A549 (cell line): ENCODE data around the gene SLC22A31. TPM values are rescaled to one million over a fixed set of nuclear protein-coding genes. Genes with fewer than 3 reads are reported as not detected.

Experiments used
- ATAC-seq, 2 experiments: fragments of 200-7000 bp in 1 of 2; fragments of >200 bp in 1 of 2; cut with Nextera tagmentation in 1 of 2; cut with Tn5 transposase in 1 of 2; 3 replicates each; pipeline versions ENCODE4 v1.8.0 to v1.9.1; 2018 to 2020; ENCODE audit warnings: mild to moderate bottlenecking in 1 of 2, moderate library complexity in 1 of 2
- CTCF ChIA-PET: fragments of 300-600 bp; sonication (Branson Sonifier 250); formaldehyde crosslinking; extraction: SDS; loops from one replicate; lab custom pipeline; 2021; ENCODE audit warnings: antibody characterized with exemption, inconsistent platforms; lab: Yijun Ruan, JAX
- POLR2A ChIA-PET: fragments of 350-600 bp; formaldehyde crosslinking; extraction: SDS; loops from one replicate; lab custom pipeline; 2021; ENCODE audit warnings: antibody characterized with exemption, inconsistent platforms; lab: Yijun Ruan, JAX
- DNase-seq, 2 experiments: peaks; one replicate each; pipeline versions ENCODE4 v3.0.0 to v3.0.0-alpha.2; 2011 to 2016; ENCODE audit warnings: low read depth in 1 of 2, low spot score in 1 of 2
- FAIRE-seq: peaks from 2 replicates; lab custom pipeline; 2011; peaks lifted over from hg19 to GRCh38; lab: Jason Lieb, UNC
- H3K27ac ChIP-seq, 2 experiments: fragments of >200 bp; sonication (Bioruptor Twin); formaldehyde crosslinking; 3 replicates each; pipeline ENCODE4 v1.5.1; 2016 to 2017
- H3K4me1 ChIP-seq: fragments of >200 bp; sonication (Bioruptor Twin); formaldehyde crosslinking; 3 replicates; pipeline ENCODE4 v1.6.1; 2016
- H3K4me2 ChIP-seq: fragments of >200 bp; sonication (Bioruptor Twin); formaldehyde crosslinking; 3 replicates; pipeline ENCODE4 v1.6.1; 2016
- H3K4me3 ChIP-seq: fragments of >200 bp; sonication (Bioruptor Twin); formaldehyde crosslinking; 3 replicates; pipeline ENCODE4 v1.5.1; 2016
- H3K9me3 ChIP-seq: fragments of >200 bp; sonication (Bioruptor Twin); formaldehyde crosslinking; 3 replicates; pipeline ENCODE4 v1.6.1; 2016
- ATOH8 ChIP-seq: fragments of 250-450 bp; sonication (Bioruptor Pico); IDR thresholded peaks from 2 replicates; pipeline ENCODE4 v1.5.0; 2020; ENCODE audit warnings: low read depth, mild to moderate bottlenecking, moderate library complexity
- BCL3 ChIP-seq: fragments of >200 bp; sonication (Bioruptor Twin); formaldehyde crosslinking; IDR thresholded peaks from 3 replicates; pipeline ENCODE4 v1.6.1; 2016
- BHLHE40 ChIP-seq: IDR thresholded peaks from 2 replicates; pipeline ENCODE4 v1.6.1; 2012; ENCODE audit warnings: low read depth, low read length, inconsistent platforms
- CBX8 ChIP-seq: fragments of 200-600 bp; sonication (generic); IDR thresholded peaks from 2 replicates; pipeline ENCODE4 v1.6.1; 2016
- CHD2 ChIP-seq: fragments of 150-350 bp; IDR thresholded peaks from 2 replicates; pipeline ENCODE4 v1.6.1; 2014; ENCODE audit warnings: low read length; ENCODE audit not compliant: partially characterized antibody
- EHF ChIP-seq: fragments of 250-450 bp; sonication (Bioruptor Pico); IDR thresholded peaks from 2 replicates; pipeline ENCODE4 v1.5.0; 2020; ENCODE audit warnings: mild to moderate bottlenecking
- EHMT2 ChIP-seq: fragments of 200-600 bp; sonication (generic); IDR thresholded peaks from 2 replicates; pipeline ENCODE4 v1.6.1; 2016; ENCODE audit warnings: antibody characterized with exemption, low read depth, mild to moderate bottlenecking, moderate library complexity
- FOSL2 ChIP-seq, 2 experiments: fragments of 450-650 bp in 1 of 2; fragments of >200 bp in 1 of 2; sonication (Bioruptor Twin) in 1 of 2; formaldehyde crosslinking; IDR thresholded peaks; 2 replicates each; pipeline versions ENCODE4 v1.5.0 to v1.6.1; 2016 to 2020; ENCODE audit warnings: mild to moderate bottlenecking in 1 of 2, moderate library complexity in 1 of 2
- GATA3 ChIP-seq: IDR thresholded peaks from 2 replicates; pipeline ENCODE4 v1.6.1; 2012; ENCODE audit warnings: borderline replicate concordance
- HMGXB4 ChIP-seq: fragments of 250-450 bp; sonication (Bioruptor Pico); IDR thresholded peaks from 2 replicates; pipeline ENCODE4 v1.5.0; 2021; ENCODE audit warnings: mild to moderate bottlenecking, moderate library complexity, borderline replicate concordance
- JUN ChIP-seq, 2 experiments: fragments of >200 bp; sonication (Bioruptor Twin); formaldehyde crosslinking; IDR thresholded peaks; 2 replicates in 1 of 2; 3 replicates in 1 of 2; pipeline ENCODE4 v1.6.1; 2016 to 2017
- KDM5A ChIP-seq: fragments of 200-600 bp; sonication (generic); IDR thresholded peaks from 2 replicates; pipeline ENCODE4 v1.6.1; 2016; ENCODE audit warnings: antibody characterized with exemption, mild to moderate bottlenecking
- NR3C1 ChIP-seq: fragments of >200 bp; sonication (Bioruptor Twin); formaldehyde crosslinking; IDR thresholded peaks from 3 replicates; pipeline ENCODE4 v1.6.1; 2017
- PHF8 ChIP-seq: fragments of 200-600 bp; sonication (generic); IDR thresholded peaks from 2 replicates; pipeline ENCODE4 v1.6.1; 2016; ENCODE audit warnings: low read depth, mild to moderate bottlenecking, antibody characterized with exemption, moderate library complexity, borderline replicate concordance
- RCOR1 ChIP-seq: fragments of 150-350 bp; IDR thresholded peaks from 2 replicates; pipeline ENCODE4 v1.6.1; 2014; ENCODE audit warnings: antibody characterized with exemption, low read length, low read depth
- RFX5 ChIP-seq: fragments of 450-650 bp; IDR thresholded peaks from 2 replicates; pipeline ENCODE4 v1.7.1; 2014; ENCODE audit warnings: antibody characterized with exemption, mild to moderate bottlenecking, moderate library complexity
- TFCP2L1 ChIP-seq: fragments of 250-450 bp; sonication (Bioruptor Pico); IDR thresholded peaks from 2 replicates; pipeline ENCODE4 v1.5.0; 2021; ENCODE audit warnings: mild to moderate bottlenecking
- ZC3H11A ChIP-seq: fragments of 450-650 bp; IDR thresholded peaks from 2 replicates; pipeline ENCODE4 v1.6.1; 2014; ENCODE audit warnings: antibody characterized with exemption, mild to moderate bottlenecking
- ZNF302 ChIP-seq: fragments of 250-450 bp; sonication (Bioruptor Pico); IDR thresholded peaks from 2 replicates; pipeline ENCODE4 v1.9.0; 2021; ENCODE audit warnings: inconsistent platforms, mild to moderate bottlenecking, moderate library complexity
- ZSCAN20 ChIP-seq: fragments of 250-450 bp; sonication (Bioruptor Pico); IDR thresholded peaks from 2 replicates; pipeline ENCODE4 v1.8.0; 2022; ENCODE audit warnings: mild to moderate bottlenecking, moderate library complexity
- WGBS: methylation state at CpG from one replicate; pipeline ENCODE4 v1.1.6; 2017; ENCODE audit errors: missing lambda C conversion rate; 5-methylcytosine and 5-hydroxymethylcytosine counted together
- polyA plus RNA-seq, 4 experiments: library from polyadenylated mRNA; depleted of rRNA in 3 of 4; stranded (reverse); fragments of >200 nt; fragmentation: RNase III in 1 of 4; extraction: RNeasy Plus Mini Kit Qiagen cat#74134 plus additional on column Dnase treatment in 1 of 4; gene quantifications; 2 replicates in 3 of 4; 3 replicates in 1 of 4; pipeline ENCODE4 v1.2.3, GENCODE V29; 2011 to 2017

Gene SLC22A31
- polyA plus RNA-seq, 2 of the 4 experiments (the other 2 are of a cell fraction), result 0.36 to 0.77 TPM

GRCh38 chr16:89159850-89160354 is 40.4 kb downstream of the SLC22A31 start:
- Histone ChIP-seq H3K4me2 (no peak overlapping the region), H3K4me3 (no peak overlapping the region), H3K27ac (no peak overlapping the region), H3K4me1 (no peaks in the 10 kb centered on the region), H3K9me3 (peaks cover 4% of the 10 kb centered on the region; the same call in 2 of the 3 replicates)
- no peak for ATAC-seq
- ChIA-PET CTCF (interaction anchor here (0.8 to 1.4 kb wide), 3 partner anchors 8 to 422 kb away, joined by 3 to 4 read pairs (median 3); no protein-coding TSS in a partner anchor), POLR2A (no interaction called here)
- 88% methylated on average over 11 of the region's 20 CpGs for WGBS
- no peak for DNase-seq
- FAIRE-seq, result no peak
- TF ChIP-seq GATA3 (no peak), CHD2 (no peak), ATOH8 (CRISPR knock-in tag) (no peak), EHF (no peak), KDM5A (no peak), EHMT2 (no peak), ZNF302 (CRISPR knock-in tag) (no peak), FOSL2 (IDR thresholded peaks at IDR 0.05) (no peak), FOSL2 (CRISPR knock-in tag; IDR thresholded peaks at IDR 0.05) (no peak), HMGXB4 (CRISPR knock-in tag) (no peak), NR3C1 (no peak), CBX8 (no peak), ZC3H11A (no peak), TFCP2L1 (CRISPR knock-in tag) (no peak), RCOR1 (no peak), BHLHE40 (no peak), BCL3 (no peak)

GRCh38 chr16:89159066-89159849 is 41.1 kb downstream of the SLC22A31 start:
- POLR2A ChIA-PET, result no interaction called here
- Histone ChIP-seq H3K27ac (no peak overlapping the region), H3K4me2 (no peak overlapping the region), H3K4me3 (no peak overlapping the region), H3K9me3 (peaks cover 4% of the 10 kb centered on the region; the same call in 2 of the 3 replicates), H3K4me1 (no peaks in the 10 kb centered on the region)
- DNase-seq (no peak), ATAC-seq (no peak), FAIRE-seq (no peak)
- TF ChIP-seq PHF8 (no peak), JUN (IDR thresholded peaks at IDR 0.05) (no peak), ZSCAN20 (no peak), RFX5 (no peak)
- CTCF ChIA-PET, result interaction anchor here (0.5 to 1.4 kb wide), 4 partner anchors 9 to 422 kb away, joined by 3 to 4 read pairs (median 3); no protein-coding TSS in a partner anchor
- 90% methylated on average over 27 of the region's 48 CpGs for WGBS
